WTC11 (cell line): ENCODE results near the gene ADGRF5.

Source experiments
- FOXJ3 ChIP-seq: sonication (generic); formaldehyde crosslinking; IDR thresholded peaks from 2 replicates; pipeline ENCODE4 v1.9.0; 2021; ENCODE audit warnings: missing genetic modification reagents, mild to moderate bottlenecking, borderline replicate concordance
- MYBL2 ChIP-seq: sonication (generic); formaldehyde crosslinking; IDR thresholded peaks from 2 replicates; pipeline ENCODE4 v1.8.1; 2023; ENCODE audit warnings: mild to moderate bottlenecking, moderate library complexity, missing genetic modification reagents
- NFYB ChIP-seq: sonication (generic); formaldehyde crosslinking; conservative IDR thresholded peaks from 2 replicates; pipeline ENCODE4 v1.8.0; 2022; ENCODE audit warnings: low read depth, missing genetic modification reagents
- NR1H2 ChIP-seq: sonication (generic); formaldehyde crosslinking; IDR thresholded peaks from 2 replicates; pipeline ENCODE4 v1.9.0; 2021; ENCODE audit warnings: mild to moderate bottlenecking, moderate library complexity, missing genetic modification reagents
- RELA ChIP-seq: sonication (generic); formaldehyde crosslinking; IDR thresholded peaks from 2 replicates; pipeline ENCODE4 v1.8.1; 2022; ENCODE audit warnings: missing genetic modification reagents, mild to moderate bottlenecking, borderline replicate concordance
- SP1 ChIP-seq: sonication (generic); formaldehyde crosslinking; conservative IDR thresholded peaks from 2 replicates; pipeline ENCODE4 v1.8.1; 2022; ENCODE audit warnings: missing genetic modification reagents
- TCF7 ChIP-seq: sonication (generic); formaldehyde crosslinking; IDR thresholded peaks from 2 replicates; pipeline ENCODE4 v1.8.0; 2022; ENCODE audit warnings: mild to moderate bottlenecking, low read depth, missing genetic modification reagents, moderate library complexity
- TEAD4 ChIP-seq: sonication (generic); formaldehyde crosslinking; IDR thresholded peaks from 2 replicates; pipeline ENCODE4 v1.8.0; 2022; ENCODE audit warnings: mild to moderate bottlenecking, missing genetic modification reagents
- ZNF121 ChIP-seq: sonication (generic); formaldehyde crosslinking; IDR thresholded peaks from 2 replicates; pipeline ENCODE4 v1.8.0; 2023; ENCODE audit warnings: missing genetic modification reagents
- ZNF263 ChIP-seq: sonication (generic); formaldehyde crosslinking; IDR thresholded peaks from 2 replicates; pipeline ENCODE4 v1.8.1; 2022; ENCODE audit warnings: low read depth, mild to moderate bottlenecking, moderate library complexity, missing genetic modification reagents
- TF ChIP-seq, protein P1 (sequence below): fragments of 200-600 bp; IDR thresholded peaks from 2 replicates; pipeline ENCODE4 v1.8.0; 2022; ENCODE audit warnings: antibody characterized with exemption
- TF ChIP-seq, protein P2 (sequence below): sonication (generic); formaldehyde crosslinking; IDR thresholded peaks from 2 replicates; pipeline ENCODE4 v1.8.1; 2023; ENCODE audit warnings: mild to moderate bottlenecking, moderate library complexity, missing genetic modification reagents
- TF ChIP-seq, protein P3 (sequence below): sonication (generic); formaldehyde crosslinking; IDR thresholded peaks from 2 replicates; pipeline ENCODE4 v1.8.1; 2023; ENCODE audit warnings: mild to moderate bottlenecking, missing genetic modification reagents

DNA sequence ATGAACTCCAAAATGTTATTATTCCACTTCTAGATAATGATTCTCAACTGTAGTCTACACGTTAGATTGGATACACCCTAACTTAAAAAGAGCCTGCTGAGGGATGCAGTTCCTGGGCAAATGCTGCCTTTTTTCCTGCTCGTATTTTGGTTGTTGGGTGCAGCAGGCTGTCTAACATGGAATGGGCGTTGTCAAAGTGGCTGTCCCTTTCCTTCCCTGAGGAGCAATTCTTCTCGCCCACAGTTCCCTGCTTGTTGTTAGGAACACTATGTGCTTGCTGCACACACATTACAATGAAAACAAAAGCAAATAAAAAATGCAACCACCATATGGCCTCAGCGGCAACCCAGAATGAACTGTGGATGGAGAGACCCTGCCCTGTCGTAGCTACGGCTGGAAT is 1.7 kb upstream of the ADGRF5 start:
- TF ChIP-seq ZNF121 (CRISPR knock-in tag) (no peak), ZNF263 (CRISPR knock-in tag) (no peak), SP1 (CRISPR knock-in tag) (no peak), TEAD4 (CRISPR knock-in tag) (no peak), MYBL2 (CRISPR knock-in tag) (no peak), NFYB (CRISPR knock-in tag) (no peak), NR1H2 (CRISPR knock-in tag) (no peak), FOXJ3 (CRISPR knock-in tag) (no peak), TCF7 (no peak), RELA (CRISPR knock-in tag) (no peak)
- TF ChIP-seq, protein P1, sequence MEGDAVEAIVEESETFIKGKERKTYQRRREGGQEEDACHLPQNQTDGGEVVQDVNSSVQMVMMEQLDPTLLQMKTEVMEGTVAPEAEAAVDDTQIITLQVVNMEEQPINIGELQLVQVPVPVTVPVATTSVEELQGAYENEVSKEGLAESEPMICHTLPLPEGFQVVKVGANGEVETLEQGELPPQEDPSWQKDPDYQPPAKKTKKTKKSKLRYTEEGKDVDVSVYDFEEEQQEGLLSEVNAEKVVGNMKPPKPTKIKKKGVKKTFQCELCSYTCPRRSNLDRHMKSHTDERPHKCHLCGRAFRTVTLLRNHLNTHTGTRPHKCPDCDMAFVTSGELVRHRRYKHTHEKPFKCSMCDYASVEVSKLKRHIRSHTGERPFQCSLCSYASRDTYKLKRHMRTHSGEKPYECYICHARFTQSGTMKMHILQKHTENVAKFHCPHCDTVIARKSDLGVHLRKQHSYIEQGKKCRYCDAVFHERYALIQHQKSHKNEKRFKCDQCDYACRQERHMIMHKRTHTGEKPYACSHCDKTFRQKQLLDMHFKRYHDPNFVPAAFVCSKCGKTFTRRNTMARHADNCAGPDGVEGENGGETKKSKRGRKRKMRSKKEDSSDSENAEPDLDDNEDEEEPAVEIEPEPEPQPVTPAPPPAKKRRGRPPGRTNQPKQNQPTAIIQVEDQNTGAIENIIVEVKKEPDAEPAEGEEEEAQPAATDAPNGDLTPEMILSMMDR = no peak
- TF ChIP-seq, protein P2, sequence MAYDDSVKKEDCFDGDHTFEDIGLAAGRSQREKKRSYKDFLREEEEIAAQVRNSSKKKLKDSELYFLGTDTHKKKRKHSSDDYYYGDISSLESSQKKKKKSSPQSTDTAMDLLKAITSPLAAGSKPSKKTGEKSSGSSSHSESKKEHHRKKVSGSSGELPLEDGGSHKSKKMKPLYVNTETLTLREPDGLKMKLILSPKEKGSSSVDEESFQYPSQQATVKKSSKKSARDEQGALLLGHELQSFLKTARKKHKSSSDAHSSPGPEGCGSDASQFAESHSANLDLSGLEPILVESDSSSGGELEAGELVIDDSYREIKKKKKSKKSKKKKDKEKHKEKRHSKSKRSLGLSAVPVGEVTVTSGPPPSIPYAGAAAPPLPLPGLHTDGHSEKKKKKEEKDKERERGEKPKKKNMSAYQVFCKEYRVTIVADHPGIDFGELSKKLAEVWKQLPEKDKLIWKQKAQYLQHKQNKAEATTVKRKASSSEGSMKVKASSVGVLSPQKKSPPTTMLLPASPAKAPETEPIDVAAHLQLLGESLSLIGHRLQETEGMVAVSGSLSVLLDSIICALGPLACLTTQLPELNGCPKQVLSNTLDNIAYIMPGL (CRISPR knock-in tag) = no peak
- TF ChIP-seq, protein P3, sequence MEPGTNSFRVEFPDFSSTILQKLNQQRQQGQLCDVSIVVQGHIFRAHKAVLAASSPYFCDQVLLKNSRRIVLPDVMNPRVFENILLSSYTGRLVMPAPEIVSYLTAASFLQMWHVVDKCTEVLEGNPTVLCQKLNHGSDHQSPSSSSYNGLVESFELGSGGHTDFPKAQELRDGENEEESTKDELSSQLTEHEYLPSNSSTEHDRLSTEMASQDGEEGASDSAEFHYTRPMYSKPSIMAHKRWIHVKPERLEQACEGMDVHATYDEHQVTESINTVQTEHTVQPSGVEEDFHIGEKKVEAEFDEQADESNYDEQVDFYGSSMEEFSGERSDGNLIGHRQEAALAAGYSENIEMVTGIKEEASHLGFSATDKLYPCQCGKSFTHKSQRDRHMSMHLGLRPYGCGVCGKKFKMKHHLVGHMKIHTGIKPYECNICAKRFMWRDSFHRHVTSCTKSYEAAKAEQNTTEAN = no peak
